Neuronal stem cell (in vitro differentiated cells): ENCODE measurements around the gene EIF4E.

Experiments used
- DNase-seq: peaks from one replicate; pipeline ENCODE4 v3.0.0-alpha.2; 2013; ENCODE audit warnings: low spot score
- H2AFZ ChIP-seq: one replicate; pipeline ENCODE4 v1.6.1; 2013; ENCODE audit warnings: mild to moderate bottlenecking, low read length, inconsistent platforms
- H2AK5ac ChIP-seq: 2 replicates; pipeline ENCODE4 v1.6.1; 2013; ENCODE audit warnings: low read depth, mild to moderate bottlenecking, inconsistent platforms, low read length, moderate library complexity, mixed read lengths
- H2BK120ac ChIP-seq: 2 replicates; pipeline ENCODE4 v1.6.1; 2013; ENCODE audit warnings: low read depth, mild to moderate bottlenecking, inconsistent platforms, low read length, moderate library complexity, mixed read lengths
- H2BK12ac ChIP-seq: one replicate; pipeline ENCODE4 v1.6.1; 2013; ENCODE audit warnings: low read length, inconsistent platforms
- H2BK15ac ChIP-seq: 2 replicates; pipeline ENCODE4 v1.6.1; 2013; ENCODE audit warnings: mild to moderate bottlenecking, low read length, inconsistent platforms, mixed read lengths
- H2BK5ac ChIP-seq: one replicate; pipeline ENCODE4 v1.6.1; 2013; ENCODE audit warnings: inconsistent platforms, mild to moderate bottlenecking, low read length, moderate library complexity
- H3K14ac ChIP-seq: one replicate; pipeline ENCODE4 v1.6.1; 2013; ENCODE audit warnings: low read length, inconsistent platforms
- H3K18ac ChIP-seq: 2 replicates; pipeline ENCODE4 v1.6.1; 2013; ENCODE audit warnings: low read length, inconsistent platforms
- H3K23ac ChIP-seq: 2 replicates; pipeline ENCODE4 v1.6.1; 2013; ENCODE audit warnings: low read depth, mild to moderate bottlenecking, mixed read lengths, low read length, inconsistent platforms; ENCODE audit not compliant: poor library complexity
- H3K27ac ChIP-seq: replicated peaks from 3 replicates; pipeline ENCODE4 v1.5.1; 2013; ENCODE audit warnings: low read length, inconsistent platforms
- H3K27me3 ChIP-seq, 3 experiments: 2 replicates each; pipeline ENCODE4 v1.6.1; 2013; ENCODE audit warnings: low read length in 3 of 3, mild to moderate bottlenecking in 2 of 3, inconsistent platforms in 1 of 3, low read depth in 1 of 3, mixed read lengths in 1 of 3, moderate library complexity in 1 of 3; ENCODE audit not compliant: control insufficient read depth in 3 of 3, insufficient read depth in 3 of 3
- H3K36me3 ChIP-seq, 2 donors: replicated peaks in 1 of 2; 2 replicates each; pipeline ENCODE4 v1.6.1; 2013; ENCODE audit warnings: low read length in 2 of 2; ENCODE audit not compliant: control insufficient read depth in 2 of 2, insufficient read depth in 2 of 2
- H3K4ac ChIP-seq: 2 replicates; pipeline ENCODE4 v1.6.1; 2013; ENCODE audit warnings: inconsistent platforms, mild to moderate bottlenecking, low read length, moderate library complexity
- H3K4me1 ChIP-seq, 2 donors: 1 replicate in 1 of 2; 2 replicates in 1 of 2; pipeline ENCODE4 v1.6.1; 2013; ENCODE audit warnings: low read length in 2 of 2, low read depth in 1 of 2; ENCODE audit not compliant: control insufficient read depth in 2 of 2, insufficient read depth in 1 of 2
- H3K4me2 ChIP-seq: one replicate; pipeline ENCODE4 v1.6.1; 2013; ENCODE audit warnings: mild to moderate bottlenecking, low read length, inconsistent platforms; ENCODE audit not compliant: insufficient read depth, poor library complexity, severe bottlenecking
- H3K4me3 ChIP-seq, 2 donors: 2 replicates each; pipeline ENCODE4 v1.5.1; 2013; ENCODE audit warnings: low read length in 2 of 2, mild to moderate bottlenecking in 2 of 2, inconsistent platforms in 1 of 2, moderate library complexity in 1 of 2
- H3K79me1 ChIP-seq: one replicate; pipeline ENCODE4 v1.6.1; 2013; ENCODE audit warnings: low read depth, mild to moderate bottlenecking, inconsistent platforms, low read length, moderate library complexity
- H3K9ac ChIP-seq: one replicate; pipeline ENCODE4 v1.6.1; 2013; ENCODE audit warnings: mild to moderate bottlenecking, low read depth, low read length, inconsistent platforms; ENCODE audit not compliant: poor library complexity
- H3K9me3 ChIP-seq, 2 donors: replicated peaks in 1 of 2; 2 replicates each; pipeline versions ENCODE3 to v1.6.1; 2013; ENCODE audit warnings: low read length in 2 of 2, mild to moderate bottlenecking in 2 of 2, inconsistent platforms in 1 of 2, low read depth in 1 of 2, mixed read lengths in 1 of 2, moderate library complexity in 1 of 2; ENCODE audit not compliant: control insufficient read depth in 2 of 2, insufficient read depth in 1 of 2
- H4K8ac ChIP-seq: one replicate; pipeline ENCODE4 v1.6.1; 2013; ENCODE audit warnings: low read depth, mild to moderate bottlenecking, inconsistent platforms, low read length, moderate library complexity
- H4K91ac ChIP-seq: one replicate; pipeline ENCODE4 v1.6.1; 2013; ENCODE audit warnings: low read length, low read depth, mild to moderate bottlenecking, inconsistent platforms; ENCODE audit not compliant: poor library complexity
- WGBS, 2 donors: extraction: QIAGEN DNeasy Blood & Tissue Kit; methylation state at CpG; one replicate each; pipeline ENCODE4 v1.1.7; 2013; ENCODE audit warnings: missing lambda C conversion rate in 2 of 2, mixed read lengths in 1 of 2; ENCODE audit not compliant: insufficient read length in 2 of 2, insufficient replicate concordance in 1 of 2; ENCODE audit errors: extremely low coverage in 2 of 2; 5-methylcytosine and 5-hydroxymethylcytosine counted together

Gene EIF4E

DNA sequence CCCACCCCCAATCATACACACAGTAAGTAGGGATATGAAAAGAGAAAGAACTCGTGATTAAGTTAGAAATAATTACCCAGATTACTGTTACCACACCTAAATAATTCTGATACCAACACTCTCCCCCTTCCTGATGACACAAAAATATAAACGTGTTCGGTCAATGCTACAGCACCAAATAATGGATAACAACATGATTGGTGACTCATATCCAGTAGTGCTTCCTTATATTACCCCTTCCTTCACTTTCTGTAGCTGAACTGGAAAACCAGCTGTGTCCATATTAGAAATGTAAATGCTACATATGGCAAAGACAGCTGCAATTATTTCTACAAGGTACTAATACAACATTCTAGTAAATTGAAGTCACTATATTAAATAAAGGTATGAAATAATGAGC, 20.8 kb downstream of the EIF4E start:
- Histone ChIP-seq H3K4me3 (no peak overlapping the region), H3K36me3 (peaks cover 3 to 54% of the 10 kb centered on the region in 2 donors), H3K27me3 (no peaks in the 10 kb centered on the region), H2BK120ac (no peak overlapping the region), H3K4ac (no peak overlapping the region), H3K18ac (no peak overlapping the region), H3K9me3 (peaks cover 0 to 5% of the 10 kb centered on the region in 2 donors), H3K27ac (no peak overlapping the region), H3K4me2 (no peak overlapping the region), H3K4me1 (peaks cover 0 to 4% of the 10 kb centered on the region in 2 donors), H4K91ac (no peak overlapping the region), H4K8ac (no peak overlapping the region), H3K14ac (no peak overlapping the region), H2AK5ac (no peak overlapping the region), H2BK12ac (no peak overlapping the region), H3K79me1 (peaks cover 6% of the 10 kb centered on the region), H2AFZ (no peak overlapping the region), H3K9ac (no peak overlapping the region), H3K23ac (no peak overlapping the region), H2BK5ac (no peak overlapping the region), H2BK15ac (no peak overlapping the region)
- DNase-seq: no peak
- no CpG with 5 or more reads among the region's 3 CpGs for WGBS, 2 donors

DNA sequence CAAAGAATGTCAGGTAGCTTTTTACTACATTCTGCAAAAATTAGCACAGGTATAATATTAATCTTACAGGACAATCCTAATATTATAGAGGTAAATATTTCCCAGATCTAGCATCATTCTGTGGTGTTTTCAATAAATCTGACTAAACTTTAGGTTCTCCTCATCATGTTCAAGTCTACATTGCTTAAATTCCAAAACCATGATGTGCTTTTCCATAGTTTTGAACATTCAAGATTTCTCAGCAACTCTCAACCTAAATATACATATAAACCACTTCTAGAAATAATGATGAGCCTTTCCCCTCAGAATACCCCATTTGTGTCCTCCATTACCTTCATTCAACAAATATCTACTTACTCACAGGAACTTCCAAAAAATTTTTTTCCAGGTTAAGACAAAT, 23.1 kb downstream of the EIF4E start:
- Histone ChIP-seq H3K36me3 (peaks cover 7 to 66% of the 10 kb centered on the region in 2 donors), H4K8ac (no peak overlapping the region), H3K4ac (no peak overlapping the region), H3K23ac (no peak overlapping the region), H2BK12ac (no peak overlapping the region), H2BK15ac (no peak overlapping the region), H3K4me1 (peaks cover 0 to 4% of the 10 kb centered on the region in 2 donors), H3K27me3 (no peaks in the 10 kb centered on the region), H3K14ac (no peak overlapping the region), H4K91ac (no peak overlapping the region), H2AFZ (no peak overlapping the region), H2BK5ac (no peak overlapping the region), H3K27ac (no peak overlapping the region), H3K9me3 (peaks cover 0 to 5% of the 10 kb centered on the region in 2 donors), H3K79me1 (peaks cover 7% of the 10 kb centered on the region), H3K4me2 (no peak overlapping the region), H2AK5ac (no peak overlapping the region), H3K18ac (no peak overlapping the region), H3K4me3 (no peak overlapping the region), H3K9ac (no peak overlapping the region), H2BK120ac (no peak overlapping the region)
- DNase-seq: no peak

DNA sequence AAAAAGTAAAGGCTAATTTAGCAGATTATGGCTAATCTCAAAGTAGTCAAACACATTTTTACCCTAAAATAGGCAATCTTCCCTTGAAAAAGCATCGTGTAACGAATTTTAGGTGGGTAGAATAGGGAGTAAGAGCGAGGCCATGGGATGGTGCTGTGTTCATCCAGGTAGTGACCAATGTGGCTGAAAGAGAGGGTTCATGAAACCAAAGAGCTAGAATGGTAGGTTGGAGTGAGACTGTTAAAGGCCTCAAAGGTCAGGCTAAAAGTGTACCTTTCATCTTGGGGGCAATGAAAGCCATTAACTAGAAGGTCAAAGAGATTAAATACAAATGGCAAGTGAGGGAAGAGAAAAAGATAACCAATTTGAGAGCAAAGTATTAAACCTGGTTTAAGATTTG, 23.6 kb downstream of the EIF4E start:
- H3K4me1 ChIP-seq: peaks cover 0 to 4% of the 10 kb centered on the region in 2 donors
- H3K4ac ChIP-seq: no peak overlapping the region
- no peak overlapping the region for H2BK5ac ChIP-seq
- no CpG with 5 or more reads among the region's 3 CpGs for WGBS, 2 donors
- no peak for DNase-seq
- no peak overlapping the region for H2BK15ac ChIP-seq
- H4K91ac ChIP-seq: no peak overlapping the region
- no peak overlapping the region for H3K4me3 ChIP-seq
- no peak overlapping the region for H4K8ac ChIP-seq
- peaks cover 0 to 5% of the 10 kb centered on the region in 2 donors for H3K9me3 ChIP-seq
- H3K4me2 ChIP-seq: no peak overlapping the region
- peaks cover 7 to 72% of the 10 kb centered on the region in 2 donors for H3K36me3 ChIP-seq
- H2AK5ac ChIP-seq: no peak overlapping the region
- no peaks in the 10 kb centered on the region for H3K27me3 ChIP-seq
- H3K14ac ChIP-seq: no peak overlapping the region
- H3K79me1 ChIP-seq: peaks cover 7% of the 10 kb centered on the region
- no peak overlapping the region for H3K27ac ChIP-seq
- H3K18ac ChIP-seq: no peak overlapping the region
- H2AFZ ChIP-seq: no peak overlapping the region
- no peak overlapping the region for H2BK120ac ChIP-seq
- no peak overlapping the region for H2BK12ac ChIP-seq
- no peak overlapping the region for H3K23ac ChIP-seq
- no peak overlapping the region for H3K9ac ChIP-seq

DNA sequence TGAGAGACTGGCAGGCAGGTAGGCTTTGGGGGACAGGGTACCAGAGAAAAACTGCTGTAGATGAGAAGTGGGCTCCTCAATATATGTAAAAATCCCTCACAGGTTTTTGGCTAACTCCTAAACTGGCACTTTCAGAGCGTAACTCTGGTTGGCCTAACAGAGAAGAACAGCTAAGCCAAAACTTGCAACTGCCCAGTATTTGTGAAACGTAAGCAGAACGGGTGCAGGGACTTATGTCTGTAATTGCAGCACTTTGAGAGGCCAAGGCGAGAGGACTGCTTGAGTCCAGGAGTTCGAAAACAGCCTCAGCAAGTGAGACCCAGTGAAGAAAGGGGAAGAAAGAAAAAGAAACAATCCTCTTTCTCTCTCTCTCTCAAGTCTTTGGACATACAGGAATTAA, 25.0 kb downstream of the EIF4E start:
- H3K14ac ChIP-seq: no peak overlapping the region
- H3K4me3 ChIP-seq: no peak overlapping the region
- H2BK120ac ChIP-seq: no peak overlapping the region
- H3K79me1 ChIP-seq: peaks cover 7% of the 10 kb centered on the region
- H3K18ac ChIP-seq: no peak overlapping the region
- no peak overlapping the region for H3K4ac ChIP-seq
- H3K4me1 ChIP-seq: peaks cover 0 to 1% of the 10 kb centered on the region in 2 donors
- no peak overlapping the region for H2BK15ac ChIP-seq
- peaks cover 0 to 5% of the 10 kb centered on the region in 2 donors for H3K9me3 ChIP-seq
- H3K4me2 ChIP-seq: no peak overlapping the region
- H3K36me3 ChIP-seq: peaks cover 4 to 73% of the 10 kb centered on the region in 2 donors
- H2BK12ac ChIP-seq: no peak overlapping the region
- no peak overlapping the region for H2AK5ac ChIP-seq
- no peak overlapping the region for H3K27ac ChIP-seq
- no peak overlapping the region for H4K91ac ChIP-seq
- H3K9ac ChIP-seq: no peak overlapping the region
- H3K23ac ChIP-seq: no peak overlapping the region
- WGBS, 2 donors: no CpG with 5 or more reads among the region's 5 CpGs
- no peak overlapping the region for H4K8ac ChIP-seq
- no peaks in the 10 kb centered on the region for H3K27me3 ChIP-seq
- no peak overlapping the region for H2AFZ ChIP-seq
- DNase-seq: no peak
- H2BK5ac ChIP-seq: no peak overlapping the region
